ENCODE data around the gene MYLK. TPM values are rescaled to one million over a fixed set of nuclear protein-coding genes. Genes with fewer than 3 reads are reported as not detected.
"Not testable (repeated sequence)": the region's sequence is repeated elsewhere in the genome, so short reads cannot be mapped to it uniquely, and the experiment has no call there.

Gene MYLK
- total RNA-seq, 1 donor from 2014 or later = 196 TPM

DNA sequence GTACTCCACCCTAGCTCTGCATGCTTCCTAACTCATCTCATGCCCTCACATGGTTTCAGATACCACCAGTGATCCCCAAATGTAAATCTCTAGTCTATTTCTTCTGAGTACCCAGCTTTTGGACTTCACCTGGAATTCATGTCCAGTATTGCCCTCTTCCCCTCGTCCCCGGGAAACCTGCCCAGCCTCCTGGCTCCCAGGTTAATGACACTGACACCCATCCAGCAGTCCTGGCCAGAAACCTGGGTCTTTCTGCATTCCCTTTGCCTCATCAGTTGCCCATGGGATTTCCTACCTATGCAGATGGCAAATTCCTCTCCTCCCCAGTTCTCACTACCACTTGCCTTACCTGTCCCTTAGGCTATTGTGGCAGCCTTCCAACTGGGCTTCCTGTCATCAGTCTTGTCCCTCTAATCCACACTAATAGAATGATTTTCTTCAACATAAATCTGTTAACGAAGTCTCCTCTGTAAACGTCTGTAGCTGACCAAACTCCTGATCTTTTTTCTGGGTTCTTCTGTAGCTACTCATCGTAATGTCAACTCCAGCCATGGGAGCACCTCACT lies 15.3 kb upstream of the MYLK start:
- H3K36me3 ChIP-seq = no peaks in the 10 kb centered on the region
- intact Hi-C loops (cut with DNase I) = no loop called here
- H3K4me1 ChIP-seq = peaks cover 0 to 2% of the 10 kb centered on the region in 2 donors
- no peak overlapping the region for H3K4me3 ChIP-seq
- no peaks in the 10 kb centered on the region for H3K27me3 ChIP-seq
- no peak for TF ChIP-seq CTCF (IDR thresholded peaks at IDR 0.05)
- DNase-seq (ENCODE audit: low spot score in 2 of 2) = no peak
- no peak overlapping the region for H3K27ac ChIP-seq
- H3K9me3 ChIP-seq = no peaks in the 10 kb centered on the region

GRCh38 chr3:123893012-123893411 lies 8.9 kb upstream of the MYLK start:
- DNase-seq (ENCODE audit: low spot score in 2 of 2) = no peak
- Histone ChIP-seq H3K36me3 (no peaks in the 10 kb centered on the region), H3K27me3 (no peaks in the 10 kb centered on the region), H3K9me3 (no peaks in the 10 kb centered on the region), H3K4me3 (no peak overlapping the region), H3K27ac (no peak overlapping the region), H3K4me1 (no peaks in the 10 kb centered on the region)
- intact Hi-C loops (cut with DNase I) = no loop called here
- no peak for TF ChIP-seq CTCF (IDR thresholded peaks at IDR 0.05)

GRCh38 chr3:123892195-123892594 lies 8.1 kb upstream of the MYLK start:
- no peaks in the 10 kb centered on the region for H3K9me3 ChIP-seq
- no peaks in the 10 kb centered on the region for H3K4me1 ChIP-seq
- no peak overlapping the region for H3K27ac ChIP-seq
- DNase-seq (ENCODE audit: low spot score in 2 of 2) = no peak
- no peak for TF ChIP-seq CTCF (IDR thresholded peaks at IDR 0.05)
- no peaks in the 10 kb centered on the region for H3K36me3 ChIP-seq
- no peak overlapping the region for H3K4me3 ChIP-seq
- no peaks in the 10 kb centered on the region for H3K27me3 ChIP-seq
- intact Hi-C loops (cut with DNase I) = no loop called here

- intact Hi-C loops (cut with DNase I); H3K27me3 ChIP-seq; H3K4me3 ChIP-seq; H3K4me1 ChIP-seq; H3K9me3 ChIP-seq; H3K36me3 ChIP-seq; H3K27ac ChIP-seq; DNase-seq (ENCODE audit: low spot score in 2 of 2): not testable (repeated sequence)
These were observed 6.9 kb upstream of the MYLK start for GRCh38 chr3:123890991-123891390.

GRCh38 chr3:123890162-123890561 lies 6.0 kb upstream of the MYLK start:
- H3K27me3 ChIP-seq; DNase-seq (ENCODE audit: low spot score in 2 of 2); H3K36me3 ChIP-seq; H3K4me3 ChIP-seq; intact Hi-C loops (cut with DNase I); H3K9me3 ChIP-seq; H3K4me1 ChIP-seq; H3K27ac ChIP-seq: not testable (repeated sequence)

DNA sequence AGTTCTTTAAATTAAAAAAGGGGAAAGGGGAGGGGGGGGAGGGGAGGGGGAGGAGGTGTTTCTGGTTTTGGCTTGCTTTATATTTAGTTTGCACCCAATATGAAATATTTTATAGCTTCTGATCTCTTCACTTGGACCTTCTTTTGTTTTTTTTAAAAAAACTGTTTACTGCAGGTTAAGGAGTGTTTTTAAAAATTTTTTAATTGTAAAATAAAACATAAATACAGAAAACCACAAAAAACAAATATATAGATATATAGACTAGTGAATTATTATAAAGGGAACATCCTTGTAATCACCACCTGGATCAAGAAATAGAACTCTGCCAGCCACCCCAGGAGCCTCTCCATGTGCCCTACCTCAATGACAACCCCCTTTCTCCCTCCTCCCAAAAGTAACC lies 861 bp upstream of the MYLK start:
- DNase-seq (ENCODE audit: low spot score in 2 of 2) = no peak
- intact Hi-C loops (cut with DNase I) = loop anchor here (2.0 to 5.0 kb wide), 3 partner anchors 20 to 138 kb away; no protein-coding TSS in a partner anchor
- Histone ChIP-seq H3K4me3 (peak overlapping the region; percentile 83 to 94), H3K4me1 (peaks cover 0 to 8% of the 10 kb centered on the region in 2 donors), H3K9me3 (no peaks in the 10 kb centered on the region), H3K27ac (peak overlapping the region; percentile 29 to 53), H3K27me3 (no peaks in the 10 kb centered on the region), H3K36me3 (no peaks in the 10 kb centered on the region)
- TF ChIP-seq CTCF (IDR thresholded peaks at IDR 0.05) = no peak

All from ascending aorta (tissue), 2 donors.